Stimulated activated CD4-positive, alpha-beta T cell treated with anti-CD3 and anti-CD28 coated beads, Interleukin-2, amount 100 ng/mL, for 4 hours (primary cell): ENCODE results near the gene ZNF273.
"Not testable (repeated sequence)": the region's sequence is repeated elsewhere in the genome, so short reads cannot be mapped to it uniquely, and the experiment has no call there.

Experiments used
- DNase-seq: peaks from one replicate; pipeline ENCODE4 v3.0.0-alpha.2; 2020; ENCODE audit warnings: low read depth

Gene ZNF273

GRCh38 chr7:64902806-64903721, at the start of gene ZNF273:
TSS of gene ZNF273 (plus strand) at chr7:64903273. CDS start at chr7:64903318, 45 bp downstream.
- peak; percentile 86 for DNase-seq

DNA sequence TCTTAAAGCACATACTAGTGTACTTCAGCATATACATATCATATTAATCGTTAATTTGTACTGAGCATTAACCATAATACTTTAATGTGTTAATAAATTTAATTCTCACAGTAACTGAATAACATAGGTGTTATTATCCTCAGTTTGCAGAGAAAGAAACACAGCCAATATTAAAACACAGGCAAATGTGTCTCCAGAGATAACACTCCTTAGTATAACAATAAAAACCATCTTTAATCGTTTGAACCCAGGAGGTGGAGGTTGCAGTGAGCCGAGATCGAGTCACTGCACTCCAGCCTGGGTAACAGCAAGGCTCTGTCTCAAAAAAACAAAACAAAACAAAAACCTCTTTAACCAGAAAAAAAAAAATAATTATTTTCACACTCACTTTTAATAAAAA, 49.4 kb upstream of the ZNF273 start:
- no peak for DNase-seq

DNA sequence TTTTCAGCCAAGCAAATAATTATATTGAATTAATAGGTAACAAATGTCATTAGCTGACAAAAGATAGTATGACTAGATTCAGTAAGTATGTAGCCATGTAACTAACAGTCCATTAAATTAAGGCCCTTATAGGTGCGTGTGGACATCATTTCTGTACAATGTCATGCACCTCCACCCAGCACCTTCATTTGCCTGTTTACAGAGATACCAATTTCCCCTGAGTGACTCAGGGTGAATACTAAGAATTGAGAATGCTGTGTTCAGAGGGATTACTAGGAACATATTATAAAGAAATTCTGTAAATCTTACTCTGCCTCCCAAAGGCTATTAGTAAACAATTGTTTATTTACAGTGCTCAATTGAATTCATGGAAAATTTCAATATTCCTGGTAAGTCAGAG, 48.1 kb upstream of the ZNF273 start:
- DNase-seq, result no peak

DNA sequence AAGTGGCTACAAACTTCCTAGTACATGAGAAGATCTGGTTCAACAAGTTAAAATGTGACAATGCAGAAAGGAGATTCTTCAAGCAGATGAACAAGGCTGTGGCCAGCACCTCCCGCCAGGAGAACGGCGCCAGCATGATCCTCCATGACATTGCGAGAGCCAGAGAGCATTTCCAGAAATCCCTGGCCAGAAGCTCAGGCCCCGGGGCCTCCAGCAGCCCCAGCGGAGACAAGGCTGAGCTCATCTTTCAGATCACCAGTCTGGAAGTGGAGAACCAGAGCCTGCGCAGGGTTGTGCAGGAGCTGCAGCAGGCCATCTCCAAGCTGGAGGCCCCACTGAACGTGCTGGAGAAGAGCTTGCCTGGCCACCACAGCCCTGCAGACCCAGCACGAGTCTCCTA, 40.1 kb upstream of the ZNF273 start:
- no peak for DNase-seq

- not testable (repeated sequence) for DNase-seq
Measured at GRCh38 chr7:64863530-64863929, 39.5 kb upstream of the ZNF273 start.

DNA sequence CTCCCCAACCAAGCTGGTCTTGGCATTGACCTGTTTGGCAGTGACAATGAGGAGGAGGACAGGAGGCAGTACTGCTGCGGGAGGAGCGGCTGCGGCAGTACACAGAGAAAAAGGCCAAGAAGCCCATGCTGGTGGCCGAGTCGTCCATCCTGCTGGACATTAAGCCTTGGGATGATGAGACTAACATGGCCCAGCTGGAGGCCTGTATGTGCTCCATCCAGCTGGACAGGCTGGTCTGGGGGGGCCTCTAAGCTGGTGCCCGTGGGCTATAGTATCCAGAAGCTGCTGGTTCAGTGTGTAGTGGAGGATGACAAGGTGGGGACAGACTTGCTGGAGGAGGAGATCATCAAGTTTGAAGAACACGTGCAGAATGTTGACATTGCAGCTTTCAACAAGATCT, 39.1 kb upstream of the ZNF273 start:
- DNase-seq, result no peak

GRCh38 chr7:64867863-64868440, 35.1 kb upstream of the ZNF273 start:
- DNase-seq, result no peak

GRCh38 chr7:64868499-64868898, 34.6 kb upstream of the ZNF273 start:
- DNase-seq, result no peak

- DNase-seq, result no peak
Measured at GRCh38 chr7:64869121-64869725, 33.9 kb upstream of the ZNF273 start.

DNA sequence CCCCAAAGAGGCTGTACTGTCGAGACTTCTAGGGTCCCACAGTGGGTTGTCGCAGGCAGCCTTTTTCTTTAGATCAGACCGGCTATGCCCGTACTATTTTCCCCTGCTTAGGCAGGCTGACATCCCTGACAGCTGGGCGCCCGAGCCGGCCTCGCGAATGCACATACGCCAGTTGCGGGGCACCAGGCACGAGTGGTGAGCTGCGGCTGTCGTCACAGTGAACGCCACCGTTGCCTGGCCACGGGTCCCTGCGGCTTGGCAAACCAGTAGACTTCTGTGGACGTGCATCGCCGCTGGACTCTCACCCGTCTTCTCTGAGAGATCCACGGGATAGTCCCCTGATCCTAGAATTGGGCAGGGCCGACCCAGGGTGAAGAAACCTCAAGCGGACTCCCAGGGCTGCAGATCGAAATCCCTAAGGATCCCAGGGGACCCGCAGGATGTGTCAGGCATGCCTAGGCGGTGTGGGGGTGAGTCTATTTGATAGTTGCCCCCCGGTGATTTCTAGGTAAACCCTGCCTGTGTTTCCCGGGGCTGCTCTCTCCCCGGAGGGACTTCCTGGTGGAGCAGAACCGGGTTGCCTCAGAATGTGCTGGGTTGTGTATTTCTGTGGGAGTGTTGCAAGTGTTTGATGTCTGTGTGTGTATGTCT, 33.0 kb upstream of the ZNF273 start:
- no peak for DNase-seq

DNA sequence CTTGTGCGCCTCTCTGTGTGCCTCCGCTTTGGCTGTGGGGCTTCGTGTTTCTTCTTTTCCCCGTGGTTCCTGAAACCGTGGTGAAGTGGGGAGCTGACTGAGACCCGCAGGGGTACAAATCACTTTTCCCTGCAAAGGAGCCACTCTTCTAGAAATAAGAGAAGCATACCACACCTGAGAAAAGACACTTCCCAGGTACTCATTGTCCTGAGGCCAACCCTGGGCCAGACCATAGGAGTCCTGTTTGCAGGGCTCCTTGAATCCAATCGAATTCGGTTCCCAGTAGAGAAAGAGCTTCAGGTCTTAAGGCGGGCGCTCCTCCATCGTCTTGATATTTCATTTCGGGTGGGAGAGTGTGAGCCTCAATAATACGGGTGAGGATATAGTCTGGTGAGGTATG, 32.4 kb upstream of the ZNF273 start:
- no peak for DNase-seq

- DNase-seq, result no peak
Measured at GRCh38 chr7:64871761-64872160, 31.3 kb upstream of the ZNF273 start.

- DNase-seq, result no peak
Measured at GRCh38 chr7:64872351-64873154, 30.5 kb upstream of the ZNF273 start.

DNA sequence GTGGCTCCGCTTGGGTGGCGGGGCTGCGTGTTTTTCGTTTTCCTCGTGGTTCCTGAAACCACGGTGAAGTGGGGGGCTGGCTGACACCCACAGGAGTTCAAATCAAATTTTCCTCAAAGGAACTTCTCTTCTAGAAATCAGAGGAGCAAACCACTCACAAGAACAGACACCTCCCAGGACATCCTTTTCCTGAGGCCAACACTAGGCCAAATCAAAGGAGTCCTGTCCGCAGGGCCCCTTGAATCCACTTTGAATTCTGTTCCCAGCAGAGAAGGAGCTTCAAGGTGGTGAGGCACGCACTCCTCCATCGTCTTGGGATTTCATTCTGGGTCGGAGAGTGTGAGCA, 29.9 kb upstream of the ZNF273 start:
- DNase-seq, result no peak

DNA sequence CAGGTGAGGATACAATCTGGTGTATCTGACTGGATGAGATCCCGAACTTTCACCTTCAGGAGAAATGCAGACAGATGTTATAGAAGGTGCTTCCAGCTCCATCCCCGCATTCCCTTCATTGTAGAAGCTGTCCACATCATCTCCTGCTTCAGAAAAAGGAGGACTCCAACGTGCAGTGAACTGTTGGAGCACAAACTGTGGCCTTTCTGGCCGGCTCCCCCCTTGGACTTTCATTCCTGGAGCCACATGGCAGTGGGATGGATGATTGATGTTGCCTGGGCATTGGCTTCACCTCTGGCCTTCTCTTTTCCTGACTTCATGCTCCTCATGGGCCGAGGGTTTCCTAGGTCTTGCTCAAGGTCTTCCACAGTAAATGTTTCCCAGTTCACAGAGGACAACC, 29.6 kb upstream of the ZNF273 start:
- DNase-seq, result no peak

GRCh38 chr7:64874114-64874513, 29.0 kb upstream of the ZNF273 start:
- DNase-seq, result no peak

GRCh38 chr7:64874562-64875250, 28.4 kb upstream of the ZNF273 start:
- no peak for DNase-seq

DNA sequence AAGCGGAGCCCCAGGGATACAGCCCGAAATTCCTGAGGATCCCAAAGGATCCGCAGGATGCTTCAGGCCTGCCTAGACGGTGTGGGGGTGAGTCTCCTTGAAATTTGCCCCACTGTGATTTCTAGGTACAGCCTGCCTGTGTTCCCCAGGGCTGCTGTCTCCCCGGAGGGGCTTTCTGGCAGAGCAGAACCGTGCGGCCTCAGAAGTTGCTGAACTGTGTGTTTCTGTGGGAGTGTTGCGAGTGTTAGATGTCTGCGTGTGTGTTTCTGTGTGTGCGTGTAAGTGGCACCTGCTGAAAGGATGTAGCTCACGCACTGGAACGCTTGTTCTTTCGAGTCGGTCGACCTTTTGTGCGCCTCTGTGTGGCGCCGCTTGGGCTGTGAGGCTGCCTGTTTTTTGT, 27.8 kb upstream of the ZNF273 start:
- DNase-seq, result no peak

DNA sequence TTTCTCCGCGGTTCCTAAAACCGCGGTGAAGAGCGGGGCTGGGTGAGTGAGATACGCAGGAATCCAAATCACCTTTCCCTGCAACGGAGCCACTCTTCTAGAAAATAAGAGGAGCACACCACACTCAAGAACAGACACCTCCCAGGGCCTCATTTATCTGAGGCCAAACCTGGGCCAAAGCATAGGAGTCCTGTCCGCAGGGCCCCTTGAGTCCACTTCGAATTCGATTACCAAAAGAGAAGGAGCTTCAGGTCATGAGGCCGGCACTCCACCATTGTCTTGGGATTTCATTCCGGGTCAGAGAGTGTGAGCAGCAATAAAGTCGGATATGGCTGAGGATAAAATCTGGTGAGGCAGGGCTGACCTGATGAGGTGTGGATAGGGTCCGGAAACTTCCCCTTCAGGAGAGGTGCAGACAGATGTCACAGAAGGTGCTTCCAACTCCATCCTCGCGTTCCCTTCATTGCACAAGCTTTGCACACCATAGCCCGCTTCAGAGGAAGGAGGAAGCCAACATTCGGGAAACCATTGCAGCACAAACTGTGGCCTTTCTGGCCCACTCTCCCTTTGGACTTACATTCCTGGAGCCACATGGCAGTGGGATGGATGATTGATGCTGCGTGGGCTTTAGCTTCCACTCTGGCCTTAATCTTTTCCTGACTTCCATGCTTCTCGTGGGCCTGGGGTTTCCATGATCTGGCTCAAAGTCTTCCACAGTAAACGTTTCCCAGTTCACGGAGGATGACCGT, 27.2 kb upstream of the ZNF273 start:
- DNase-seq, result no peak
